ENCODE measurements around the gene XPR1.

The XPR1 gene

DNA sequence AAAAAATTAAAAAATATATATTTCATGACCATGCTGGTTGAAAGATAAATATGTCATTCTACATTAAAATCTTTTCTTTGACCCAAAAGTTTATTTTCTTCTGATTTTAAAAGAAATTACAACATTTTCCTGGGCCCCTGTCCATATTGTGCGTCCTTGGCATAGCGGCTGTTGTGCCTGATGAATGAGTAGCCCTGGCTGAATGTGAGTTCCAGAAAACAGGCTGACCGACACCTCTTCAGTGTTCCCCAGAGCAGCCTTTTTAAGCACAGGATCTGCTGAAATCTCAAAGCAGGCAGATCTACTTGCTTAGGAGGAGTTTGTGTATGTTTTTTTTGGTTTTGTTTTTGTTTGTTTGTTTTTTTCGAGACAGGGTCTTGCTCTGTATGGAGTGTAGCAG lies 300.6 kb downstream of the XPR1 start:
- DNase-seq (ENCODE audit: low spot score), result no peak

DNA sequence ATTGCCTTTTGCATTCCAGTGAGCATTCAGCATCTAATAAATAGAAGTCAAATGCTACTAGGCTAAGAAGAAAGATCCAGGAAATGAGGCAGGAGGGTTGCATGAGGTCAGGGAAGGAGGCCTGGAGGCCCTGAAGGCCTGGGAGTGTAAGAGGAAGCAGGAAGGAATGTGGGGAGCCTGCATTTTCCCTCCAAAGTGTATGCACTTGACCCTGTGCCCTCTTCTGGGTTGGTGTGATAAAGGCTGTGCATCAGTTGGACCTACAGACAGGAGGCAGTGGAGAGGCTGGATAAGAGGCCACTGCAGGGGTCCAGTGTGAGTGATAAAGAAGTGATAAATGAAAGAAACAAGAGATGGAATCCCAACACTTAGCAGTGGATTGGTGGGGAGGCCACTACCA lies 301.3 kb downstream of the XPR1 start:
- DNase-seq (ENCODE audit: low spot score), result no peak

DNA sequence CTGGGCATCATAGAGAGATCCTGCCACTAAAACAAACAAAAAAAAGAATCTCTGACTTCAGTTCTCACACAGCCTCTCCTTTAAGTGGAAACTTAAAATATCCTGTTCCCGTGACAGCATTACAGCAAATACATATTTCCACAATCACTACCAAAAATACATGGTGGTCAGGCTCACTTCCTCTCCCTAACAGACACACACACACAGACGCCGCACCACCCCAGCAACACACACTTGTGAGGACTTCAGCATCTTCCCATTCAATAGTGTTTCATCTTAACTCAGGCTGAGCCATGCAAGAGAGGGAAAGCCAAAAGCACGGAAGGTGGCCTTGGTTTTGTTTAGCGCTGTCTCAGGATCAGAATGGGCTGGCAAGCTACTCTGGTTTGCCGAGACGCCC lies 302.7 kb downstream of the XPR1 start:
- no peak for DNase-seq (ENCODE audit: low spot score)

DNA sequence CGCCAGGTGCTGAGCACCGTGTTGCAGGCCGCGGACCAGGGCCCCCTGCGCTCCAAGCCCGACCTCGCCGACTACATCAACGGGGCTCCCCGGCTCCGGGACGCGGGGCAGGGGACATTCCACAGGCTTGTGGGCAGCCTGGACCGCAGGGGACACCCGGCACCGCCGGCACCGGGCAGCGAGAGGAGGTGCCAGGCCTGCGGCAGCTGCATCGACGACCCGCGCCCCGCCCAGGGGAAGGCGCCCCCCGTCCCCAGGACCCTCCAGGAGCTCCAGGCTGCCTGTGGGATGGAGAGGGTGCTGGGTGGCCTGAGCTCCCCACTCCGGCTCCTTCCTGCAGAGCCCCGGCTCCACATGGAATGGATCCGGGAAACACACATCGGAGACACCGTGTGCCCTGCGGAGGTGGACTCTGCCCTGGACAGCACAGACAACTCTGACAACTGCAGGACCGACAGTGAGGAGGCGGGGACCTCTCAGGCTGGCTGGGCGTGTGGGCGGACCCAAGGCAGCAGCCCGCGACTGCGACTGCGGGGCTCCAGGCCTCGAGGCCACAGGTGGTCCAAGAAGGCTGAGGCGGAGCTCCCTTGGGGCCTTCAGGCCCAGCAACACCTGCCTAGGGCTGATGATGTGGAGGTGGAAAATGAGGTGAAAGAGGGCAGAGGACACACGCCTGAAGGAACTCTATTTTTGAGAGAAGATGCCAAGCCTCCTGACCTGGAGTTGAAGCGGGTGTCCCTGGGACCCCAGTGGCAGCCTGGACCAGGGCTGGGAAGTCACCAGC lies 303.7 kb downstream of the XPR1 start:
- no peak for DNase-seq (ENCODE audit: low spot score)

DNA sequence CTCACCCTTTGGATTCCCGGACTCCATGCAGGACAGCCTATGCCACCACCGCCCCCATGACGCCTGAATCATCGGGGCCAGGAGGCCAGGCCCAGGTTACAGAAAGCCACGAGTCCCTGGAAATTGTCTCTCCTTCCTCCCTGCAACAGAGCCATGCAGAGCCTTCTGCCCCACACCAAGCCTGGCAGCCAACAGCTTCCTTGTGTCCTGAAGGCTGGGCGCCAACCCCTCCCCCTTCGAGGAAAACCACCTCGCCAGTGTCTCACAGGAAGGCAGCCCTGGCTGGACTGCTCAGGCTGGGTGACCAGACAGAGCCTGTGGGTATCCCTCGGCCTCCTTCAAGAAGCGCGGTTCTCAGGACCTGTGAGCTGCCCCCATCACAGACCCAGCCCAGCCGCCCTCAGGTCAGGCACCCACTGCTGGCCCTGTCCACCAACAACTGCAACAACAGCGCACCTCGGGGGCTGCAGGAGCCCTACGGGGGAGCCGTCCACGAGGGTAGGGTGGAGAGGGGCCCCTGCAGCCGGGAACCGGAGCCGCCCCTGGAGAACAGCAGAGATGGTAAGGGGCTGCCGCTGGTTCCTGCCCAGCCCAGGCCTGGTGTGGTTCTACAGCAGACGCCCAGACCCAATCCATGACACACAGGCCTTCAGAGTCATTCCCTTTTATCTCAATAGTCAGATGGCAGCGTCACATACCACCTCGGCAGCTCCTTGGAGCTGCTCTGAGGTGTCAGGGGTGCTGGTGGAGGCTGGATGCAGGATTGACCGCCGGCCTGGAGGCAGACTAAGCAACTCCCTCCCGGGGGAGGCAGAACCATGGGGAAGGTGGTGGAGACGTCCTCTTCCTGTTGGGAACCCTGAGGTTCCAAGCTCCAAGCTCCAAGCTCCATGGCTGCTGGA lies 304.5 kb downstream of the XPR1 start:
- DNase-seq (ENCODE audit: low spot score), result no peak

DNA sequence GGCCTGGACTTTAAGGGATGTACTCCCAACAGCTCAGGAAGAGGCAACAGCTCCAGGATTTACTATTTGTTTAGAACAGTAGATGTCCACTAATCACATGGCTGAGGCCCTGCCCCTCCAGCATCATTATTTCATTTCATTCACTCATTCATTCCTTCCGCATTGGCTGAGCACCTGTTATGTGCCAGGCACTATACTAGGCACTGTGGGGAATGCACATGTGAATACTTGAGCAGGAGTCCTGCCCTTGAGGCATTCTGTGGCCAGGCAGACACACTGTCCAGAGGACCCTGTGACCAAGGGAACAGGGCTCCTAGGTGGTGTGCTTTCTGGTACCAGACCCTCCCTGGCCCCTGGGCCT lies 305.2 kb downstream of the XPR1 start:
- no peak for DNase-seq (ENCODE audit: low spot score)

DNA sequence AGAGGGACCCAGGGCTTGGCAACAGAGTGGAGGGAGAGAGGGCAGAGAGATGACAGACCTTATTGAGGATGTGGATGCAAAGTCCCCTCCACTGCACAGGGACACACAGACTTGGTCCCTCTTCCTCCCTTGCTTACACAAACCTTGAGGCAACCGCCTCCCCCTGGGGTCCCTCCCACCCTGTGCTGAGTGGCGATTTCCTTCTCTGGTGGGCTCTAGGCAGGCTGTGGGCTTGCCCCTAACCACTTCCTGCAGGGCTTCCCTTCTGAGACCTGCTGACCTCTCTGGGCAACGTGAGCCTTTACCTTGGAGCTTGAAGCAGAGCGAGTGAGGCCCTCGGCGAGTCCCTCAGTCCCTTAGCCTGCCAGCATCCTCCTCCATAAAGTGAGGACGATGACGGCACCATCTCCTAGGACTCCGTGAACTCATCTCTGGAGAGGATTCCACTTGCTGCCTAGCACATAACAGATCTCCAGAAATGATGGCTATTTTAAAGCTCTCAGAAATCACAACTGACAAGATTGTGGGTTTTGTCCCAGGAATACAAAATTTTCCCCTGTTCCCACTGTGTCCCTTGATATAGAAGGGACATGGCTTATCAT lies 305.9 kb downstream of the XPR1 start:
- no peak for DNase-seq (ENCODE audit: low spot score)

DNA sequence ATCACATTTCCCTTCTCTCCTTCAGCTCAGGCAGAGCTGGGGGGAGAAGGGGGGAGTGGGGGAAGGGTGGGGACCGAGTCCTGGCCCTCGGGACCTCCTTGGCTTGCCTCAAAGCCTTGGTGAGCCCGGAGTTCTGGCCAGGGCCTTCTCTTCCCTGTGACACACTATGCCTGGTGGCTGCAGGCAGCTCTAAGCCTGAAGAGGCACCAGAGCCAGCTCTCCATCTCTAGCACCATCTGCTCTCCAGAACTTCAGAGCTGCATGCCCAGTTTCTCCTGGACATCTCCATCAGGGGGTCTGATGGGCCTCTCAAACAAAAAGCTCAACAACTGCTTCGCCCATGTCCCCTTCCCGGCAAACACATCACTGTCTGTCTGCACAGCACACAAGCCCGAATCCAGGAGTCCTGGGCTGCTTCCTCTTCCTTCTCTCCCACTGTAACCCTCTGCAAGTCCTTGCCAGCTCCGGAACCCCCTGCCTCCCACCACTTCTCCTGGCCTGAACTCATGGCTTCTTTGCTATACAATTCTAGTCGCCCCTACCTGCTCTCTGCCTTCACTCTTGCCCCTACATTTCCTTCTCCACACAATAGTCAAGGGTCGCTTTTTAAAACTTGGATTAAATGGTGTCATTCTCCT lies 307.4 kb downstream of the XPR1 start:
- no peak for DNase-seq (ENCODE audit: low spot score)

DNA sequence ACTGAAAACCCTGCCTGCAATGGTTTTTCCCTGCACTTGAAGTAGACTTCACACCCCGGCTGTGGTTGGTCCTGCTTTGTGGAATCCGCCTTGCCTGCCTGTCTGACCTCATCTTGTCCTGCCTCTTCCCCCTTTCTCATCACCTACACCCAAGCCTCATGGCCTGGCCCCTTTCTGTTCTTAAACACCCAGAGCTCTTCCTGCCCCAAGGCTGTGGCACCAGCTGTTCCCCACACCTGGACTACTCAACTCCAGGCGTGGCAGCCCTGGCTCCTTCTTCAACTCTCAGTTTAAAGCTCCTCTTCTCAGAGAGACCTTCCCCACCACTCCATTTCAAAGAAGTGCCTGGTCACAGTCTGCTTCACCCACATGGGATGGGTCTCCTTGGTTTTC lies 307.9 kb downstream of the XPR1 start:
- no peak for DNase-seq (ENCODE audit: low spot score)

Measured in Ammon's horn (tissue), 1 donor.